NCI-H1436 treated with DMSO at 0.1 percent for 48 hours (cell line): ENCODE results near the gene CIBAR2.

ENCODE experiments used
- DNase-seq: peaks from one replicate; lab custom pipeline; 2025; lab: John Stamatoyannopoulos, UW

Gene CIBAR2

GRCh38 chr16:85144026-85144915, 32.0 kb upstream of the CIBAR2 start:
- DNase-seq: no peak

DNA sequence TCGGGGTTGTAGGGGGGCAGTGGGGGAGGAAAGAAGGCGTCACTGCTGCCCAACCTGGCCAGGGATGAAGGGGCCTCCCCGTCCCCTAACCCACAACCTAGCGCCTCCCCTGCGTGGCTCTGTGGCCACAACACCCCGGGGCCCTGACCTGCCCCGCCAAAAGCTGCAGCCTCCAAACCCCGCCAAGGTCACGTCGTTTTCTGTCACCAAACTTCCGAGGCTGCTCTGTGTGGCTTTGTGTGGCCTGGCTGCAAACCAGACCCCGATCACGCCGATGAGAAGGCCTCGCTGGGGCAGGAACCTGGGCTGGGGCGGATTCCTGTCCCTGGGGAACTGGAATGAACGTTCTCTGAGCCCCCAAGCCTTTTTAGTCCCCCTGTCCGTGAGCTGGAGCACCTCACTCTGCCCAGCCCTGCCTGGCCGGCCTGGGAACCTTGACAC, 30.5 kb upstream of the CIBAR2 start:
- DNase-seq: no peak

DNA sequence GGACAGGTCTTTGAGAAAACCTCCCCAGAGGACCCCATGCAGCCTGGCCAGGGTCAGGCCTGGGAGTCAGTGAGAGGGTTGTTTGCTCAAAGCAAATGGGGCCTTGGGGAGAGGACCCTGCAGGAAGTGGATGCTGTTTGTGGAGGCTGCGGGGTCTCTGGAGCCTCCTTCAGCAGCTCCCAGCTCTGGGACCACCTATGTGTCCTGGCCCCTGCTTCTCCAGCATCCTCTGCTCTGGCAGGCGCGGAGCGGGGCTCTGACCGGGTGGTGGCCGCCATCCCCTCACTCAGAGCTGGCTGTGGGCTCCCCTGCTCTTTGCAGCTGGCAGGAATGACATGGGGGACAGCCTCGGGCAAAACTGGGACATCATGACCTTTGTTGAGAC, 29.8 kb upstream of the CIBAR2 start:
- no peak for DNase-seq

DNA sequence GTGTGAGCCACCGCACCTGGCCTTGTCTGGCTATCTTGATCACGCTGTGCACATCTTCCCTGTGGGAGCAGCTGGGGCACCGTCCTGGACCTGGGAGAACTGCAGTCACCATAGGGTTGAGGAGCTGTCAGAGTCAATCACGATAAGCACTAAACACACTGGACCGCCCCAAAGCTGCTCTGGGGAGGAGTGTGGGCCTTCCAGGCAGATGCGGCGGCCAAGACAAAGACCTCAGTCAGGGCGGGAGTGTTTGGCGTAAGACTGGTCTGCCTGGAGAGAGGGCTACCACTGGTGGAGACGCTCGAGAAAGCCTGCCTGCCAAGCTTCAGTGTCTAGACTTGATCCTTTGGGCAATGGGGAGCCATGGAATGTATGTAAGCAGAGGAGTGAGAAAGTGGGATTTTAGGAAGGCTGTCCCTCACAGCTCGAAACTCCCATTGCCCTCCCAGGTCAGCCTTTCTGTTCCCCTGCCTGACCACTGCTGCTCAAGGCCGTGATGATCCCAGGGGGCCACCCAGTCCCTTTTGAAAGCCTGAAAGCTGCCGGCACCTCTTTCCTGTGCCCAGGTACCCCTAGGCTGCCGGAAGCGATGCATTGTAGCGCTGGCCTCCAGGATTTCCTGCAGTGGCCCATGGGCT, 29.3 kb upstream of the CIBAR2 start:
- no peak for DNase-seq

GRCh38 chr16:85140455-85141012, 28.3 kb upstream of the CIBAR2 start:
- DNase-seq: no peak

DNA sequence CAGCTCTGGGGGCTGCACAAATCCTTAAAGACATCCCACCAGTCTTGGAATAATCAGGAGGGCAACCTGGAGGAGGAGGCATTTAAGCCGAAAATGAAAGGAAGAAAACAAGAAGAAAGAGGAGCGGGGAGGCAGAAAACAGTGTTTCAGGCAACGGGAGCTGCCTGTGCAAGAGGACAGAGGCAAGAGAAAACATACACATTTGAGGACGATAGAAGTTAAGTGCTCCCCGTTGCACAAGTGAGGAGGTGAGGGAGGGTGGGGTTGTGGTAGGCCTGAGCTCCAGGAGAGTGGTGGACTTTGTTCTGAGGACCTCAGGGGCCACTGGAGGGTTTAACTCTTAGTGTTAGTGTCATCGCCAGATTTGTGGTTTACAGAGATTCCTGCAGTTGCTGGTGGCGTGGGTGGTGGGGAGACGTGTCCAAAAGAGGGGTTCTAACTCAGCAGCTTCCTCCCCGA, 27.6 kb upstream of the CIBAR2 start:
- DNase-seq: no peak

DNA sequence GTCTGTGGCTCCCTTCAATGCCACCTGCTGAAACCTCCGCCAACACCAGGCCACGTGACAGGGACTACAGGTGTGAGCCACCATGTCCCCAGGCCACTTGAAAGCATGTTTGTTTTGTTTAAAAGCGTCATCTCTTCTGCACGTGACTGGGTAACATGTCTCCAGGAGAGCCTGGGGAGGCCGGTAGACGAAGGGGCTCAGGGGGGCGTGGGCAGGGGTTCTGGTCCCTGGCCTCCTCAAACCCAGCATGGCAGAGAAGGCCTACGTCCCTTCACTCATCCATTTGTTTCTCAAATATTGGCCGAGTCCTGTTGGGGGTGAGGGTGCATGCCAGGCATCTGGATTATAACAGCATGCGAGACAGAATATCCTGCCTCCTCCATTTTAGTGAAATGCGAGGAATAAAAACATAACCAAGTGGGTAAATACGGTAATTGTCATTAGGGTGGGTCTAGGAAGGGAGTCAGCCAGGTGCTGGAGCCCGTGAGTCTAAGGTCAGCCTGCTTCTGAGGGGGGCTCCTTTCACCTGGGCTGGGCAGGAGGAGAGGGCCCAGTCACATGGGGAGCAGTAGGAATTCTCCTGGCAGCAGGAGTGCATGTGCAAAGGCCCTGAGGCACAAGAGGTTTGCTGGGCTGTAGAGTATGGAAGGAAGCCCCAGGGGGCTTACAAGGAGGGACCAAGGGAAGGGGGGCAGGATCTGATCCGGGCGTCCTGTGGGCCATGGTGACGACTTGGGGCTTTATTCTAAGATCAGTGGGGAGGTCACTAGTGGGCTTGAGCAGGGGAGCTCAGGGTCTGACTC, 26.8 kb upstream of the CIBAR2 start:
- peak; percentile 35 for DNase-seq

GRCh38 chr16:85138073-85138824, 26.0 kb upstream of the CIBAR2 start:
- DNase-seq: no peak

- DNase-seq: no peak
Observed at GRCh38 chr16:85137323-85138072, 25.2 kb upstream of the CIBAR2 start.

DNA sequence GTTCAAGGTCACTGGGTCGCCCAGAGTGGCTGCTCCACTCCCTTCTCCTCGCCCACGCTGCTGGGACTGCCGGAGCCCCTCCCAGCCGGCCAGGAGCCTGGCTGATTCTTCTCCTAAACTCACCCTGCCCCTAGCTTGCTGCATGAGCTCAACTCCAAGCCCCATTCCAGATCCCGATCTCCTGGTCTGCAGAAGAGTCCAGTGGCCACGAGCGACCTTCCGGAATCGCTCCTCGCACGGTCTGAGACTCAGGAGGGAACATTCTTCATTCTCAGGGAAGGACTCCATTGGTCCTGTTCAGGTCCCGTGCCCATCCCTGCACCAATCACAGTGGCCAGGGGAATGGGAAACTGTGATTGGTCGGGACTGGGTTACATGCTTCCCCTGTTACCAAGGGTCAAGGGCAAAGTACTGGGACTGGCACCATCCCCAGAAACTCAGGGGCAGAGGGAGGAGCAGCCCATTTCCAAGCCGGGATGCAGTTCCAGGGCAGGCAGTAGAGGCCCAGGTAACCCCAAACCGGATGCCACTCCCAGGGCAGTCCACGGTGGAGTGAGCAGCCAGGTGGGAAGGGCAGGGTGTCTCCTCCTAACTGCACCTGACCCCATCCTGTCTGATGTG, 24.5 kb upstream of the CIBAR2 start:
- no peak for DNase-seq

- no peak for DNase-seq
Observed at GRCh38 chr16:85136213-85136701, 24.0 kb upstream of the CIBAR2 start.

DNA sequence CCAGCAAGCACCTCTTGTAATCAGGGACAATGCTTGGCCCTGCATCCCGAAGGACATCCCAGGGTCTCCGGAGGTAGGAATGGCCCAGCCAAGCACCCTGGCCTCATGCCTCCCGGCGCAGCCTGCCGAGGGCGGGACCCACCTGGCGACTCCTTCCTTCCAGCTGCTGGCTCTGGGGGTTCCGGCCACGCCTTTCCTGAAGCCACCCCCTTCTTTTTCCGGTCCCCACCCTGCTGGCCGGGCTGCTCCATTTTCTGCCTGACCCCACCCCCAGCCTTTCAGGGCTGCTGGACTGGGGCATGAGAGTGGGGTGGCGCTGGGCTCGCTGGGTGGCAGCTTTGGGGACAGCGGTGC, 22.5 kb upstream of the CIBAR2 start:
- no peak for DNase-seq

DNA sequence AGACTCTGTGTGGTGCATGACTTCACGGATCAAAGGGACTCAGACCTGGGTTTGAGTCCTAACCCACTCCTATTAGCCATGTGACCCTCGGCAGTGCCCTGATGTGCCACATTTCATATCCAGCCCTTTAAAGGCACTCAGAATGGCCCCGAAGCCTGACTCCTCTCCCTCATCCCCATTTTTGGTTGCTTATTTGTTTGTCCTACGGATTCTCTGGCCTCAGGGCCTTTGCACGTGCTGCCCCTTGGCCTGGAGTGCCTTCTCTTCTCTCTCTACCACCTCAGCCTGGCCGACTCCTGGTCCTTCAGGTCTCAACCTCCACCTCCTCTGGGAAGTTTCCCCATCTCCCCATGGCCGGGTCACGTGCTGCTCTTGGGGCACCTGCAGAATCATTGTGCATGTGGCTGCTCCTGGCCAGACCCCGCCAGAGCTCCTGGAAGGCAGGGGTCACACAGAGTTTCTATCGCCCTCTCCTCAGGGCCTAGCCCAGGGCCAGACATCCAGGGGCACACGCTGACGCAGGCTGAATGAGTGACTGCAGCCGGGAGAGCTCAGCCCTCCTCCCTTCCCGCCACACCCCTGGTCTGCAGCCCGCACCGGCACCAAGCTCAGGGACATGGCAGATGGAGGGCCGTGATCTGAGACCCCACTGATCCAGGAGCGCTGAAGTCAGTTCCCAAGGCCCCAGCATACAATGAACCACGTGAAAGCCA, 22.0 kb upstream of the CIBAR2 start:
- DNase-seq: no peak

- no peak for DNase-seq
Observed at GRCh38 chr16:85133290-85133599, 21.0 kb upstream of the CIBAR2 start.

GRCh38 chr16:85132456-85133289, 20.4 kb upstream of the CIBAR2 start:
- no peak for DNase-seq

DNA sequence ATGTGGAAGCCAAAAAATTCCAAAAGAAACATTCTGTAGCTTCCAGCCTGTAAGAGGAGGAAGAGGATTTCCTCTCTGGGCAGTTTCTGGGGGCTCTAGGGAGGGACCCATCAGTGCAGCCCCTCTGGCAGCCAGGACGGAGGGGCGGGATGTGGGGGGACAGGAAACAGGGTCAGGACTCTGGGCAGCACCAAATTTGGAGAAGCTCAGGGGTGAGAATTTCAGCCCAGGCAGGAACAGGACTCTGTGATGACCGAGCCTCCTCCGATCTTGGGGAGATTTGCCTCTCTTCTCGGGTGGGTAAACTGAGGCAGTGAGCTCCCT, 18.4 kb upstream of the CIBAR2 start:
- DNase-seq: no peak

DNA sequence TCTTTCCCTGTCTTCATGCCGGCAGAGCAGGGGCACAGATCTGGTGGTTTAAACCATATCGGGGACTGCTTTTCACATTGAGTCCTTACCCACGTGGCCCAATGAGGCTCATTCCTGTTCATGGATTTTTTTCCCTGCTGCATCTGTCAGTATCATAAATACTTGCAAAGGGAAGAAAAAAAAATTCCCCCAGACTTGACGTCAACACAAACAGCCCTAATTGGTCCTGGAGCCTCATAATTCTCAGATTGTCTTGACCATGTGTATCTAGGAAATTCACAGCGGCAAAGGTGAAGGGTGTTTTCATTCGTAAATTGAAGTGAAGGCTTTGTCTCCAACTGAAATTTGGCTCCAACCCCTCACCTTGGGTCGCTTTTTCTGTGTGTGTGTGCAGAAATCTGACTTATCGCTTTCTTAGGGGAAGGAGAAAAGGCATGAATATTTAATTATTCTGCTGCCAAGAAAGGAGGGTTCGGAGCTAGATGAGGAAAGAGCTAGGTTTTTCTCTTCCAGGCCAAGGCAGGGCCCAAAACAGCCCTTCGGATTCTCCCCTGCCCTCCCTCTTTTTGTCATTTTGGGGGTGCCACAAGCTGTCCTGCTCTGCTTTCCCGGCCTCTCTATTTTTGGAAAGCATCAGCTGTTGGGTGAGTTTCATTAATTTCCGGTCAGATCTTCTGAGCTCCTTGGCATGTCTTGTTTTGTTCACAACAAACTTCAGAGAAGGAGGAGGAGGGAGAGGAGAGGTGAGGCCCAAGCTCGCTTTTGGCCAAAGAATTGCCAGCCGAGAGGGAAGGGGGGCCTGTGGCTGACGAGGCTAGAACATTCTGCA, 17.8 kb upstream of the CIBAR2 start:
- no peak for DNase-seq
